Mucosa of descending colon (tissue), 3 donors: Measurements from ENCODE around the gene SIGLEC7. TPM values are rescaled to one million over a fixed set of nuclear protein-coding genes. Genes with fewer than 3 reads are reported as not detected.

Source experiments
- ATAC-seq: fragments of 200-7000 bp; cut with Tn5 transposase; one replicate; pipeline ENCODE4 v1.9.1; 2020; ENCODE audit warnings: mild to moderate bottlenecking, moderate library complexity
- DNase-seq, 3 donors: peaks; one replicate each; pipeline ENCODE4 v3.0.0-alpha.2; 2020
- H3K36me3 ChIP-seq: fragments of 200-600 bp; one replicate; pipeline ENCODE4 v1.8.0; 2021; ENCODE audit warnings: low read depth, mild to moderate bottlenecking
- H3K4me1 ChIP-seq: fragments of 200-600 bp; one replicate; pipeline ENCODE4 v1.8.0; 2021; ENCODE audit warnings: low read depth, mild to moderate bottlenecking
- H3K4me3 ChIP-seq: fragments of 200-600 bp; one replicate; pipeline ENCODE4 v1.8.0; 2021; ENCODE audit warnings: mild to moderate bottlenecking
- H3K9me3 ChIP-seq: fragments of 200-600 bp; one replicate; pipeline ENCODE4 v1.8.0; 2021; ENCODE audit warnings: mild to moderate bottlenecking
- intact Hi-C, 2 donors: fragments of 100-400 bp; cut with DNase I in 1 of 2; cut with micrococcal nuclease in 1 of 2; formaldehyde crosslinking; loops; one replicate each; pipeline versions ENCODE4 v1.11.0 to v1.11.1; 2022; cut with DNase I, micrococcal nuclease
- total RNA-seq, 3 donors: library from RNA; stranded (reverse); fragmentation: NEBNext Ultra II Directional in 2 of 3; extraction: Animal tissue kit (Norgen Biotek cat#: 25700) in 2 of 3; gene quantifications; one replicate each; pipeline versions ENCODE4 v1.2.1 to v1.2.4, GENCODE V29; 2021 to 2023
- TF ChIP-seq, protein P1 (sequence below): fragments of 200-600 bp; IDR thresholded peaks from one replicate; pipeline ENCODE4 v1.8.0; 2022; ENCODE audit warnings: antibody characterized with exemption, mild to moderate bottlenecking
- donor health status: DM: no; HTN: no; CAD: no; lungs with moderate emphysema.
- donor health status: DM: no; HTN: no; CAD: no.
- donor health status: DM: no; HTN: yes; CAD: no.

SIGLEC7 gene
- total RNA-seq, 3 donors from 2014 or later, result 1.2 to 2.5 (median 1.4) TPM

DNA sequence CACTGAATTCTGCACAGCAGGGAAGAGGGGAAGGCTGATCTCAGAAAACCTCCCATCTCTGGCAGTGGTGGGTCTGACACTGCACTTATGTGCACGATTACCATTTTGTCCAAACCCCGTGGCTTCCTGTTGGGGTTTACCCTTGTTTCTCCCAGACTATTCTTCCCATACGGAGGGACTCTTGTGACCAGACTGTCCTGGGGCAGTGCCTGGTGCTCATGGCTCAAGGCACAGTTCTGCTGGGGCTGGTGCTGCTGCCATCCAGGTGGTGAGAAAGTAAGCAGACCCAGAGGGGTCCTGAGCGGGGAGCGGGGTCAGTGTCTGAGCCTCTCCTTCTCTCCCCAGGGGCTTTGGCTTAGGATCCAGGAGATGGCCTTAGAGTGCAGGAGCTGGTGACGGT is 22.5 kb upstream of the SIGLEC7 start:
- Histone ChIP-seq H3K4me1 (no peaks in the 10 kb centered on the region), H3K9me3 (no peaks in the 10 kb centered on the region), H3K4me3 (no peak overlapping the region), H3K36me3 (no peaks in the 10 kb centered on the region)
- intact Hi-C loops, result no loop called here
- ATAC-seq, result no peak
- TF ChIP-seq, protein P1, sequence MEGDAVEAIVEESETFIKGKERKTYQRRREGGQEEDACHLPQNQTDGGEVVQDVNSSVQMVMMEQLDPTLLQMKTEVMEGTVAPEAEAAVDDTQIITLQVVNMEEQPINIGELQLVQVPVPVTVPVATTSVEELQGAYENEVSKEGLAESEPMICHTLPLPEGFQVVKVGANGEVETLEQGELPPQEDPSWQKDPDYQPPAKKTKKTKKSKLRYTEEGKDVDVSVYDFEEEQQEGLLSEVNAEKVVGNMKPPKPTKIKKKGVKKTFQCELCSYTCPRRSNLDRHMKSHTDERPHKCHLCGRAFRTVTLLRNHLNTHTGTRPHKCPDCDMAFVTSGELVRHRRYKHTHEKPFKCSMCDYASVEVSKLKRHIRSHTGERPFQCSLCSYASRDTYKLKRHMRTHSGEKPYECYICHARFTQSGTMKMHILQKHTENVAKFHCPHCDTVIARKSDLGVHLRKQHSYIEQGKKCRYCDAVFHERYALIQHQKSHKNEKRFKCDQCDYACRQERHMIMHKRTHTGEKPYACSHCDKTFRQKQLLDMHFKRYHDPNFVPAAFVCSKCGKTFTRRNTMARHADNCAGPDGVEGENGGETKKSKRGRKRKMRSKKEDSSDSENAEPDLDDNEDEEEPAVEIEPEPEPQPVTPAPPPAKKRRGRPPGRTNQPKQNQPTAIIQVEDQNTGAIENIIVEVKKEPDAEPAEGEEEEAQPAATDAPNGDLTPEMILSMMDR, result no peak
- peak in 1 of 3 donors; percentile 34 for DNase-seq

DNA sequence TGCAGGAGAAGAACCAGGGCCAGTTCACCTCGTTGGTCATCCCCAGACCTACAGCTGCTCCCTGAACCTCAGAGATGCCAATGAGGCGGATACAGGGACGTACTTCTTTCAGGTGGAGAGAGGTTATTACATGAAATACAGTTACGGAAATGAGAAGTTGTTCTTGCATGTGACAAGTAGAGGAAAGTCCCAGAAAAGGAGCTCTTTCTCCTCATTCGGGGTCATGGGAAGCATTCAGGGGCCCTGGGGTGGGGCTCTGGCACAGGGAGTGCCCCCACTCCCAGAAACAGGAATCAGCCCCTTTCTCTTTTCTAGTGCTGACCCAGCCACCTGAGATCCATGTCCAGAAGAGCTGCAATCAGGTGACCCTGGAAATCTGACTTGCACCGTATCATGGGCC is 21.9 kb upstream of the SIGLEC7 start:
- H3K9me3 ChIP-seq, result no peaks in the 10 kb centered on the region
- DNase-seq (no peak), ATAC-seq (no peak)
- H3K36me3 ChIP-seq, result no peaks in the 10 kb centered on the region
- no peaks in the 10 kb centered on the region for H3K4me1 ChIP-seq
- TF ChIP-seq, protein P1, result no peak
- no peak overlapping the region for H3K4me3 ChIP-seq
- intact Hi-C loops, result no loop called here

DNA sequence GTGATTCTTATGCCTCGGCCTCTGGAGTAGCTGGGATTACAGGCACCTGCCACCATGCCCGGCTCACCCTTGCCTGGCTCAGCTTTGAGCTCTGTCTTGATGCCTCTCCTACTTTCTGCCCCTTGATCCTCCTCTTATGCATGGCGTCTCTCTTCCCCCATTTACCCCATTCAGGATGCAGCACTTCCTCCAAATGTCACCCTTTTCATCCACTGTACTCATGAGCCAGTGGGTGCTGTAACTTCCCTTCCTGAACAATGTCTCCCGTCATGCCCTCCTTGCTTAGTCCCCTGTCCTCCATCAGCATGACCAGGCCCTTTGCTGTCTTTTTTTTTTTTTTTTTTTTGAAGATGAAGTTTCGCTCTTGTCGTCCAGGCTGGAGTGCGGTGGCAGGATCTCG is 20.8 kb upstream of the SIGLEC7 start:
- DNase-seq (no peak), ATAC-seq (no peak)
- no peaks in the 10 kb centered on the region for H3K4me1 ChIP-seq
- H3K4me3 ChIP-seq, result no peak overlapping the region
- intact Hi-C loops, result no loop called here
- H3K36me3 ChIP-seq, result no peaks in the 10 kb centered on the region
- H3K9me3 ChIP-seq, result no peaks in the 10 kb centered on the region
- TF ChIP-seq, protein P1, result no peak

DNA sequence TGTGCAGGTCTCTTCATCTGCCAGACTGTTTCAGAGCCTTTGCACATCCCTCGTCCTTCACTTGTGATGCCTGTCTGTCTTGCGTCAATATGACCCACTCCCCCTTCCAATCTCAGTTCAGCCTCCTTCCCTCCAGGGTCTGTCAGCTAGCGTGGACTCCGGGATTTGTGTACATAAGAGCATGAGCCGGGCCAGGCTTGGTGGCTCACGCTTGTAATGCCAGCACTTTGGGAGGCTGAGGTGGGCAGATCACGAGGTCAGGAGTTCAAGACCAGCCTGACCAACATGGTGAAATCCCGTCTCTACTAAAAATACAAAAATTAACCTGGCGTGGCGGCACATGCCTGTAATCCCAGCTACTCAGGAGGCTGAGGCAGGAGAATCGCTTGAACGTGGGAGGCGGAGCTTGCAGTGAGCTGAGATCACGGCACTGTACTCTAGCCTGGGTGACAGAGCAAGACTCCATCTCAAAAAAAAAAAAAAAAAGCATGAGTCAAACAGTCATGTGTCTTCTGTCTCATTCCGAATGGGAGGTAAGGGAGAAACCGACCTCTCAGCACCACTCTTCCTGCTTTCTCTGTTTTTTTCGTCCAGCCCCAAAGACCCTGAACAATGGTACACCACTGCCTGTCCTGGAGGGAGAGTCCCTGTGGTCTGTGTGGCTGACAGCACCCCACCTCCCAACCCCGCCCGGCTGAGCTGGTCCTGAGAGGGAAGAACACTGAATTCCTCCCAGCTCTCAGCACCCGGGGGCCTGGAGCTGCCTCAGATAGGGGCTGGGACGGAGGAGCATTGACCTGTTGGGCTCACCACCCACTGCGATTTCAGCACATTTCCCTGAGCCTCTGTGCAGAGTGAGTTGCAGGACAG is 19.8 kb upstream of the SIGLEC7 start:
- intact Hi-C loops, result no loop called here
- DNase-seq (peak in 1 of 3 donors; percentile 48), ATAC-seq (no peak)
- Histone ChIP-seq H3K4me3 (no peak overlapping the region), H3K9me3 (no peaks in the 10 kb centered on the region), H3K36me3 (no peaks in the 10 kb centered on the region), H3K4me1 (no peaks in the 10 kb centered on the region)
- TF ChIP-seq, protein P1, result no peak

DNA sequence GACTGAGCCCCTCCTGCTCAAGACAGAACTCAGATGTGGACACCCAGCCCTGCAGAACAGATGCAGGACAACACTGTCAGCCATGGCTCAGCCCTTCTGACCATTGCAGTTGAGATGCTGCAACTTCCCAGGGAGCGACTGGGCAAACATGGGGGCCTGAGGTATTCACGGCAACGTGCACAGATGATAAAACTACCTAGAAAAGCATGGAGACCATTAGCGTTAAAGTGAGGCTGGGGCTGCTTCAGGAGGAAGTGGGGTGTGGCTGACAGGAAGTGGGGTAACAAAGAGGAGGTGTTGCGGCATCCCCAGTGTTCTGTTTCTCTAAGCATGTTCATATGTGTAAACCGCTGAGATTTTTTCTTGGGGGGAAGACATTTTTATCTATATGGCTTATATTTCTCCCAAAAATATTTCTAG is 18.7 kb upstream of the SIGLEC7 start:
- Histone ChIP-seq H3K4me3 (no peak overlapping the region), H3K36me3 (no peaks in the 10 kb centered on the region), H3K9me3 (no peaks in the 10 kb centered on the region), H3K4me1 (no peaks in the 10 kb centered on the region)
- TF ChIP-seq, protein P1, result no peak
- DNase-seq (peak in 1 of 3 donors; percentile 53), ATAC-seq (peak; percentile 59)
- intact Hi-C loops, result no loop called here
